DOHH2 (cell line): ENCODE measurements around the gene MUSTN1.

Source experiments
- H3F3A ChIP-seq: fragments of 200-600 bp; sonication (generic), shearing (Covaris generic); 2 replicates; pipeline ENCODE4 v1.6.0; 2016; ENCODE audit warnings: antibody characterized with exemption, mild to moderate bottlenecking; ENCODE audit not compliant: control insufficient read depth, insufficient read depth
- H3K27ac ChIP-seq: fragments of 200-600 bp; sonication (generic); 2 replicates; pipeline ENCODE4 v1.5.1; 2014; ENCODE audit warnings: low read depth, mild to moderate bottlenecking, low read length, moderate library complexity
- H3K27me3 ChIP-seq: fragments of 200-600 bp; sonication (generic); 2 replicates; pipeline ENCODE4 v1.6.1; 2014; ENCODE audit warnings: mild to moderate bottlenecking, low read length, mixed read lengths; ENCODE audit not compliant: control insufficient read depth
- H3K36me3 ChIP-seq: fragments of 200-600 bp; sonication (generic); 2 replicates; pipeline ENCODE4 v1.6.1; 2014; ENCODE audit warnings: mild to moderate bottlenecking, low read length, moderate library complexity, mixed read lengths; ENCODE audit not compliant: control insufficient read depth
- H3K4me1 ChIP-seq: fragments of 200-600 bp; sonication (generic); 2 replicates; pipeline ENCODE4 v1.6.1; 2014; ENCODE audit warnings: mild to moderate bottlenecking, low read length, mixed read lengths; ENCODE audit not compliant: control insufficient read depth
- H3K4me2 ChIP-seq: fragments of 200-600 bp; sonication (generic); 2 replicates; pipeline ENCODE4 v1.6.0; 2014; ENCODE audit warnings: mild to moderate bottlenecking, low read length, moderate library complexity
- H3K4me3 ChIP-seq: fragments of 200-600 bp; sonication (generic); 2 replicates; pipeline ENCODE4 v1.5.1; 2014; ENCODE audit warnings: mild to moderate bottlenecking, low read length, mixed read lengths
- H3K79me2 ChIP-seq: fragments of 200-600 bp; sonication (generic); 2 replicates; pipeline ENCODE4 v1.6.1; 2014; ENCODE audit warnings: mild to moderate bottlenecking, low read length, mixed read lengths; ENCODE audit not compliant: control insufficient read depth
- H3K9me2 ChIP-seq: fragments of 200-600 bp; sonication (generic); replicated peaks from 2 replicates; pipeline ENCODE4 v1.6.1; 2014; ENCODE audit warnings: mild to moderate bottlenecking, low read length, mixed read lengths; ENCODE audit not compliant: control insufficient read depth
- H3K9me3 ChIP-seq: fragments of 200-600 bp; sonication (generic); 2 replicates; pipeline ENCODE4 v1.6.1; 2014; ENCODE audit warnings: antibody characterized with exemption, low read length, mixed read lengths; ENCODE audit not compliant: control insufficient read depth, insufficient read depth
- H4K20me1 ChIP-seq: fragments of 200-600 bp; sonication (generic); 2 replicates; pipeline ENCODE4 v1.6.0; 2014; ENCODE audit warnings: low read depth, mild to moderate bottlenecking, antibody characterized with exemption, low read length, moderate library complexity; ENCODE audit not compliant: control insufficient read depth, insufficient read depth
- CTCF ChIP-seq: fragments of 200-600 bp; sonication (generic); IDR thresholded peaks from one replicate; pipeline ENCODE4 v1.5.1; 2014; ENCODE audit warnings: antibody characterized with exemption, mild to moderate bottlenecking, low read depth, low read length; ENCODE audit not compliant: poor library complexity, severe bottlenecking
- EZH2phosphoT487 ChIP-seq: fragments of 200-600 bp; sonication (generic); IDR thresholded peaks from 2 replicates; pipeline ENCODE4 v1.6.1; 2017; ENCODE audit warnings: borderline replicate concordance, mild to moderate bottlenecking, antibody characterized with exemption, low read length, moderate library complexity, mixed read lengths

The MUSTN1 gene

GRCh38 chr3:52851348-52851747, 16.5 kb upstream of the MUSTN1 start:
- H3K36me3 ChIP-seq = peaks cover 9% of the 10 kb centered on the region

GRCh38 chr3:52849656-52850055, 14.8 kb upstream of the MUSTN1 start:
- Histone ChIP-seq H3K79me2 (no peaks in the 10 kb centered on the region), H3K27ac (no peak overlapping the region)

More at GRCh38 chr3:52851348-52851747, 16.5 kb upstream of the MUSTN1 start:
- Histone ChIP-seq H3K9me3 (no peaks in the 10 kb centered on the region), H4K20me1 (no peaks in the 10 kb centered on the region), H3K4me1 (no peaks in the 10 kb centered on the region), H3F3A (no peaks in the 10 kb centered on the region), H3K27me3 (no peaks in the 10 kb centered on the region), H3K27ac (no peak overlapping the region), H3K79me2 (no peaks in the 10 kb centered on the region), H3K4me2 (no peak overlapping the region), H3K4me3 (no peak overlapping the region), H3K9me2 (no peaks in the 10 kb centered on the region)
- TF ChIP-seq CTCF = peak; percentile 69
- no peak for TF ChIP-seq EZH2phosphoT487

GRCh38 chr3:52848617-52849016, 13.8 kb upstream of the MUSTN1 start:
- Histone ChIP-seq H3K4me1 (no peaks in the 10 kb centered on the region), H4K20me1 (no peaks in the 10 kb centered on the region), H3K9me2 (no peaks in the 10 kb centered on the region), H3K4me2 (no peak overlapping the region), H3K36me3 (peaks cover 9% of the 10 kb centered on the region), H3K79me2 (no peaks in the 10 kb centered on the region), H3F3A (no peaks in the 10 kb centered on the region), H3K27ac (no peak overlapping the region), H3K4me3 (no peak overlapping the region), H3K27me3 (no peaks in the 10 kb centered on the region), H3K9me3 (no peaks in the 10 kb centered on the region)
- TF ChIP-seq EZH2phosphoT487 (no peak), CTCF (no peak)

More at GRCh38 chr3:52849656-52850055, 14.8 kb upstream of the MUSTN1 start:
- Histone ChIP-seq H4K20me1 (no peaks in the 10 kb centered on the region), H3K4me1 (no peaks in the 10 kb centered on the region), H3F3A (no peaks in the 10 kb centered on the region), H3K27me3 (no peaks in the 10 kb centered on the region), H3K4me2 (no peak overlapping the region), H3K4me3 (no peak overlapping the region), H3K9me2 (no peaks in the 10 kb centered on the region), H3K9me3 (no peaks in the 10 kb centered on the region), H3K36me3 (peaks cover 9% of the 10 kb centered on the region)
- TF ChIP-seq CTCF (no peak), EZH2phosphoT487 (no peak)
